ENCODE data around the gene ZNF581.
A peak's percentile ranks its signal among the peaks of the same experiment; 100 is the strongest.

ZNF581 gene

DNA sequence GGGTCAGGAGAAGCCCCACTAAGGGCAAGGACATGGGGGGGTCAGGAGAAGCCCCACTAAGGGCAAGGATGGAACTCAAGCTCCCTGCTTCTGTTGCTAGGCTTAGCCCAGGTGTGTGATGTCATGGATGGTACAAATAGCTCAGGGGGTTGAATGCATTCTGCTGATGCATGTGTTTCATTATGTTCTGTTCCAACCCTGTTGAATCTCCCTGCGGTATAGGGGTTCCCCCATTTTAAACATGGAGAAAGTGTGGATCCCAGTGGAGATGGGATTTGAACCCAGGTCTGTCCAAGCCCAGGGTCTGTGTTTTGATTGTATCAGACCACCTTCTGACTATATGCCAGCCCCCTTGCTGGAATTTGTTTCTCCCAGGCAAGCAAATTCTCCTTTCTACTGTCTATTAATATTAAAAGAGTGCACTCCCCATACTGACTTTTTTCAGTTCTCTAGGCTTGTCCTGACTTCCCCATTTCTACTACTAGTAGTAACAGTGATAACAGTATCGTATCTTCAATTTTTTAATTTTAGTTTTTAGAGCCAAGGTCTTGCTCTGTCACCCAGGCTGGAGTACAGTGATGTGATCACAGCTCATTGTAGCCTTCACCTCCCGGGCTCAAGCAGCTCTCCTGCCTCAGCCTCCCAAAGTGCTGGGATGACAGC lies 31.3 kb upstream of the ZNF581 start:
- no peak for DNase-seq

GRCh38 chr19:55613396-55613795 lies 30.1 kb upstream of the ZNF581 start:
- no peak for DNase-seq

DNA sequence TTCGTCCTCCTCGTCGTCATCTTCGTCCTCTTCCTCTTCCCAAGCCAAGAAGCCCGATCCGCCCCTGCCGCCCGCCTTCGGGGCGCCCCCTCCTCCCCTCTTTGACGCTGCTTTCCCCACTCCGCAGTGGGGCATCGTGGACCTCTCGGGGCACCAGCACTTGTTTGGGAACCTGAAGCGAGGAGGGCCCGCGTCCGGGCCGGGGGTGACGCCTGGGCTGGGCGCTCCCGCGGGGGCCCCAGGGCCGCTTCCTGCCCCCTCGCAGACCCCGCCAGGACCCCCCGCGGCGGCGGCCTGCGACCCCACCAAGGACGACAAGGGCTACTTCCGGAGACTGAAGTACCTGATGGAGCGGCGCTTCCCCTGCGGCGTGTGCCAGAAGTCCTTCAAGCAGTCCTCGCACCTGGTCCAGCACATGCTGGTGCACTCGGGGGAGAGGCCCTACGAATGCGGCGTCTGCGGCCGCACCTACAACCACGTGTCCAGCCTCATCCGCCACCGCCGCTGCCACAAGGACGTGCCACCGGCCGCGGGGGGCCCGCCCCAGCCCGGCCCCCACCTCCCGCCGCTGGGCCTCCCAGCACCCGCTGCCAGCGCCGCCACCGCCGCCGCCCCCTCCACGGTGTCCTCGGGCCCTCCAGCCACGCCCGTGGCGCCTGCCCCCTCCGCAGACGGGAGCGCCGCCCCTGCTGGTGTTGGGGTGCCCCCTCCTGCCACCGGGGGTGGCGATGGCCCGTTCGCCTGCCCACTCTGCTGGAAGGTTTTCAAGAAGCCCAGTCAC lies 29.3 kb upstream of the ZNF581 start:
- DNase-seq: no peak

- DNase-seq: no peak
Observed at GRCh38 chr19:55614711-55615542, 28.5 kb upstream of the ZNF581 start.

DNA sequence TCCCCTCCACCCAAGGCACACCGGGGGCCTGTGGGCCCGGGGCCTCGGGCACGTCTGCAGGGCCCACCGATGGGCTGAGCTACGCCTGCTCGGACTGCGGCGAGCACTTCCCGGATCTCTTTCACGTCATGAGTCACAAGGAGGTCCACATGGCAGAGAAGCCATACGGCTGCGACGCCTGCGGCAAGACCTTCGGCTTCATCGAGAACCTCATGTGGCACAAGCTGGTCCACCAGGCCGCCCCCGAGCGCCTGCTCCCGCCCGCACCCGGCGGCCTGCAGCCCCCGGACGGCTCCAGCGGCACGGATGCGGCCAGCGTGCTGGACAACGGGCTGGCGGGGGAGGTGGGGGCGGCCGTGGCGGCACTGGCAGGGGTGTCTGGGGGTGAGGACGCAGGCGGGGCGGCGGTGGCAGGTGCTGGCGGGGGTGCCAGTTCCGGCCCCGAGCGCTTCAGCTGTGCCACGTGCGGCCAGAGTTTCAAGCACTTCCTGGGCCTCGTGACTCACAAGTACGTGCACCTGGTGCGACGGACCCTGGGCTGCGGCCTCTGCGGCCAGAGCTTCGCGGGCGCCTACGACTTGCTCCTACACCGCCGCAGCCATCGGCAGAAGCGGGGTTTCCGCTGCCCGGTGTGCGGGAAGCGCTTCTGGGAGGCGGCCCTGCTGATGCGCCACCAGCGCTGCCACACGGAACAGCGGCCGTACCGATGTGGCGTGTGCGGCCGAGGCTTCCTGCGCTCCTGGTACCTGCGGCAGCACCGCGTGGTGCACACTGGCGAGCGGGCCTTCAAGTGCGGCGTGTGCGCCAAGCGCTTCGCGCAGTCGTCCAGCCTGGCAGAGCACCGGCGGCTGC lies 27.7 kb upstream of the ZNF581 start:
- no peak for DNase-seq

DNA sequence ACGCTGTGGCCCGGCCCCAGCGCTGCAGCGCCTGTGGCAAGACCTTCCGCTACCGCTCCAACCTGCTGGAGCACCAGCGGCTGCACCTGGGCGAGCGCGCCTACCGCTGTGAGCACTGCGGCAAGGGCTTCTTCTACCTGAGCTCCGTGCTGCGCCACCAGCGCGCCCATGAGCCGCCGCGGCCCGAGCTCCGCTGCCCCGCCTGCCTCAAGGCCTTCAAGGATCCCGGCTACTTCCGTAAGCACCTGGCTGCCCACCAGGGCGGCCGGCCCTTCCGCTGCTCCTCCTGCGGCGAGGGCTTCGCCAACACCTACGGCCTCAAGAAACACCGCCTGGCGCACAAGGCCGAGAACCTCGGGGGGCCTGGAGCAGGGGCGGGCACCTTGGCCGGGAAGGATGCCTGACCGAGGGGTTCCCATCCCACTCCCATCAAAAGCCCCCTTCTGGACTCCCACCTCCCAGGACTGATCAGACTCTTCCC lies 27.0 kb upstream of the ZNF581 start:
- no peak for DNase-seq

- no peak for DNase-seq
Observed at GRCh38 chr19:55617426-55617825, 26.0 kb upstream of the ZNF581 start.

- no peak for DNase-seq
Observed at GRCh38 chr19:55618426-55618825, 25.0 kb upstream of the ZNF581 start.

DNA sequence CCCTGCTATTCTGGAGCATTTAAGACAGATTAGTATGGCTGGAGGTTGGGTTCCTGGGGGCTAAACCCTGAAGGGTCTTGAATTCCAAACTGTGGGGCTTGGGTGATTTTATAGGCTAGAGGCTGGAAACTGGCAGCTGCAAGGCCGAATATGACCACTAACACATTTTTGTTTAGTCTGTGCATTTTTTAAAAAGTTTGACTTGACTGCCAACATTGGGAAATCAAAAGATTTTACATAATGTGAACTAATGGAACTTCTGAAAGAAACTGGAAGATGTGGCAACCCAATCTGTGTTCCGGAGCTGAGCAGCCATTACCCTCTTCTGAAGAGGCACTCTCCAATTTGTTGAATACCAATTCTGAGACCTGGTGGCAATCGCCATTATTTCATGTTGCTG lies 24.2 kb upstream of the ZNF581 start:
- DNase-seq: no peak

DNA sequence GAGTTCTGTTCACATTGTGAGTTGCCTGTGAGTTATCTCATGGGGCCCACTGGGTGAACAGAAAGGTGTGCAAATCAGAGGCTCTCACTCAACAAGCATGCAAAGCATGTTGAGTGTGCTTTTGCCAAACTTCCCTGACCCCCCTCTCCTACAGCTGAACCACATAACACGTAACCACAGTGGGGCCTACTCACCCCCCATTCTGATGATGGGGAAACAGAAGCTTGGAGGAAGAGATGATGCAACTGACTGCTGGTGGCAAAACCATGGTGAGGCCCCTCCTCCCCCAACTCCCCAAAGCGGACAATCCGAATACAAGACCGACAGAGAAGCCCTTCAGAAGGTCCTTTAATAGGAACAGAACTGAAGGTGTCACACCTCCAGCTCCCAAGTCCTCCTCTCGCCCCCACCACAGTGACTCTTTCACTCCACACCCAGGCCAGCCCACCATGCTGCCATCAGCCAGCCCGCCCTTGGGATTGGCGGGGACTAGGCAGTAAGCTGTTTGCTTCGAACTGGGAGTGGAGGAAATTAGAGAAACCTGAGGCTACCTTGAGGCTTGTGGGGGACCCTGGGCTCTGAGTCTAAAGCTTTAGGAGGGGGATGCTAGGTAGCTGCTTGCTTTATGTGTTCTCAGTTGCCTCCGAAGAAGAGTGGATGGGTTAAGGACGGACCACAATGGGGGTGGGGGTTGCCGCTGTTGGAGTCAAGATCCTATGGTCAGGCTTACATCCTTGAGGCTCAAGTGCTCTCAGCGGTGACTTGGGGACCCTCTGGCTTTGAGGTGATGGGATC lies 22.8 kb upstream of the ZNF581 start:
- peak in 1 of 2 experiments; percentile 46 for DNase-seq

- DNase-seq: no peak
Observed at GRCh38 chr19:55621205-55621672, 22.2 kb upstream of the ZNF581 start.

- DNase-seq: no peak
Observed at GRCh38 chr19:55621673-55622231, 21.7 kb upstream of the ZNF581 start.

DNA sequence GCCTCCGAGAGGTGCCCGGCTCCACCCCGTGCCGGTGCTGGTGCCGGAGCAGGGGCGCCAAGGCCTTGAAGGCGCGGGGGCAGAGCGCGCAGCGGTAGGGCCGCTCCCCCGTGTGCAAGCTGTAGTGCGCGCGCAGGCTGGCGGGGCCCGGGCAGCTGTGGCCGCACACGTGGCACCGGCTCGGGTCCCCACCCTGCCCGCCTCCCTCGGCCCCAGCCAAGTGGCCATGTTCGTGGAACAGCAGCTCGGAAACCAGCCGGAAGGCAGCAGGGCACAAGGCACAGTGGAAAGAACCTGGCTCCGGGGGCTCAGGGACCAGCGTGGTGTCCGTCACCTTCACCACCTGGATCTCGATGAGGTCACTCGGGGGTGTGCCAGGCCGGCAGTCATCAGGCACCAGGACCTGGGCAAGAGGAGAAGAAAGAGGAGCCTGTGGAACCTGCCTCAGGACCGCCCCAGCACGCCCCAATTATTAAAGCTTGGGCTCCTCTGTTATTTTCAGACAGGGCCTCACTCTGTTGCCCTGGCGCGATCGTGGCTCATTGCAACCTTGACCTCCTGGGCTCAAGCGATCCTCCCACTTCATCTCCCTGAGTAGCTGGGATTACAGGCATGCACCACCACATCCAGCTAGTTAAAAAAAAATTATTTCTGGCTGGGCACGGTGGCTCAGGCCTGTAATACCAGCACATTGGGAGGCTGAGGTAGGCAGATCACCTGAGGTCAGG lies 21.0 kb upstream of the ZNF581 start:
- DNase-seq: no peak

DNA sequence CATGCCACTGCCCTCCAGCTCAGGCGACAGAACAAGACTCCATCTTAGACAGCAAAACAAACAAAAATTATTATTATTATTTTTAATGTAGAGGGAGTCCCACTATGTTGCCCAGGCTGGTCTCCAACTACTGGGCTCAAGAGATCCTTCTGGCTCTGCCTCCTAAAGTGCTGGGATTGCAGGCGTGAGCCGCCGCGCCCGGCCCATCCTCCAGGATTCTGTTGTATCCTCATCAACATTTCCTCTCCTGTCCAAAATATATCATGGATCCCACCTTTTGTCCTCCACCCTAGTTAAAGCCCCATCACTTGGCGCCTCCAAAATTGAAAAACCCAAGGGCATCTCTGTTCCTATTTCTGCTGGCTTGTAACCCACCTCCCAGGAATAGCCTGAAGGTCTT lies 20.3 kb upstream of the ZNF581 start:
- DNase-seq: no peak

- DNase-seq: no peak
Observed at GRCh38 chr19:55623561-55623960, 19.9 kb upstream of the ZNF581 start.

GRCh38 chr19:55624109-55625003 lies 19.1 kb upstream of the ZNF581 start, which contains the start of gene ZNF784:
ZNF784 (minus strand) TSS chr19:55624566; CDS start chr19:55624561, 5 bp downstream.
- DNase-seq: peak; percentile 94

DNA sequence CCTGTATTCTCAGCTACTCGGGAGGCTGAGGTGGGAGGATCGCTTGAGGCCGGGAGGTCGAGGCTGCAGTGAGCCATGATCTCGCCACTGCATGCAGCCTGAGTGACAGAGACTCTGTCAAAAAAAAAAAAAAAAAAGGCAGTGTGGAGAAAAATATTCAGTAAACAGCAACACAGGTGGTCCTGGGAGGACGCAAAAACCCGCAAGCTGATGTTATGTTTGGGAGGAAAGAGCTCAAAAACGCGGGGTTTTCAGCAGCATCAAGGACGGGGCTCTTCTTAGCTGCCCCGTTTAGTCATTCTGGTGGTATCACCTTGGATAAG lies 18.5 kb upstream of the ZNF581 start:
- no peak for DNase-seq

- peak; percentile 47 to 58 for DNase-seq
Observed at GRCh38 chr19:55626350-55626749, 17.1 kb upstream of the ZNF581 start.

GRCh38 chr19:55632463-55632834 lies 11.0 kb upstream of the ZNF581 start:
- peak; percentile 86 to 87 for DNase-seq
